HG03103 (cell line): ENCODE data around the gene GPHB5.
"Not testable (repeated sequence)": the region's sequence is repeated elsewhere in the genome, so short reads cannot be mapped to it uniquely, and the experiment has no call there.

ENCODE experiments used
- ATAC-seq: cut with Tn5 transposase; IDR thresholded peaks from one replicate; pipeline ENCODE4 v1.9.1; 2021; ENCODE audit warnings: low read depth; ENCODE audit not compliant: unreplicated experiment

Gene GPHB5, protein sequence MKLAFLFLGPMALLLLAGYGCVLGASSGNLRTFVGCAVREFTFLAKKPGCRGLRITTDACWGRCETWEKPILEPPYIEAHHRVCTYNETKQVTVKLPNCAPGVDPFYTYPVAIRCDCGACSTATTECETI

GRCh38 chr14:63318835-63319234 is at the start of gene GPHB5:
GPHB5 (minus strand) TSS chr14:63318935; CDS start chr14:63317849, 1,086 bp downstream.
- no peak for ATAC-seq

DNA sequence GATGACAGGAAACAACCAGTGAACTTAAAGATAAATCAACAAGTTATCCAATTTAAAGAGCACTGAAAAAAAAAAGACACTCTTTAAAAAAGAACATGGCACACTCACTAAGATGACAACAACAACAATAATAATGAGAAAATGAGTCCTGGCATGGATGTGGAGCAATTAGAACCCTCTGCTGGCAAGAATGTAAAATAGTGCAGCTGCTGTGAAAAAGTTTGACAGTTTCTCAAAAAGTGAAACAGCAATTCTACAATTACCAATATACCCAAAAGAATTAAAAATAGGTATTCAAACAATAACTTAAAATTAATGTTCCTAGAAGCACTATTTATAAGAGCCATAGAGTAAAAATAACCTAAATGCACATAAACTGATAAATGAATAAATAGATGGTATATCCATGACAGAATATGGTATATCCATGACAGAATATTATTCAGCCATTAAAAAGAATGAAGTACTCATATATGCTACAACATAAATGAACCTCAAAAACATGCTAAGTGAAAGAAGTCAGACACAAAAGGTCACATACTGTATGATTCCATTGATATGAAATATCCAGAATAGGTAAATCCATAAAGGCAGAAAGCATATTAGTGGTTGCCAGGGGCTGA is 49.1 kb upstream of the GPHB5 start:
- no peak for ATAC-seq

DNA sequence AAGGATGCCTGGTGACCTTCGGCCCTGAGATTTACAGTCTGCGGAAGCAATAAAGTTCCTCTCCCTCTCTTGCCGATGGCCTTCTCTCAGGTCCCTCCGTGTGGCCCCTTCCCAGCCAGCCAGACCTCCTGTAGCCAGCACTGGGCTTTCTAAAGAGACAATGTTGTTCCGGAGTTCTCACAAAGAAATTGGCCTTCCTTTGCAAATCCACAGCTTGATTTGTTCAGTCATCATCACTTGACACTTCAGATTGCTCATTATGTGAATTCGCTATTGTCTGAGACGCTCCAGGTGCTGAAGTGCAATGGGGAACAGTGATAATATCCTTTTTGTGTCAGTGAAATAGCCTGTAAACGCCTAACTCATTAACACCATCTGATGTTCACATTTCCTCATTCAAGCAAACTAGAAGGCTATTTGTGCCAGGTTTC is 43.7 kb upstream of the GPHB5 start:
- ATAC-seq = no peak

- ATAC-seq = no peak
Measured at GRCh38 chr14:63361790-63362189, 43.1 kb upstream of the GPHB5 start.

DNA sequence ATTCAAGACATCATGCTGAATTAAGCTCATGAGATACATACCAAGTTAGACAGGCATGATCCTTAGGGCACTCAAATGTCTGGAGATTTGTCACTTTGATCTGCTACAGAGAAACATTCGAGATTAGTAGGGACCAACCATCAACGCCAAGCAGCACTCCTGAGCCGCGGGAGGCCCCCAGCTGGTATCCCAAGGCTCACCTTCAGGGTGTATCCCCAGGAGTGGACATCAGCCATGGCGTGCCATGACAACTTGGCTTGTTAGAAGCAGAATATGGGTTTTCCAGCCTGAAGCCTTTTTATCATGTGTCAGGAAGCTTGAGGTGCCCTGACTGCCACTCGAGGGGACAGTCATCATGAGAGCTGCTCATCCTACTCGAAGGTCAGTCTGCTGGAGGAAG is 39.1 kb upstream of the GPHB5 start:
- ATAC-seq = no peak

- no peak for ATAC-seq
Measured at GRCh38 chr14:63345826-63346225, 27.1 kb upstream of the GPHB5 start.

GRCh38 chr14:63344336-63344735 is 25.6 kb upstream of the GPHB5 start:
- no peak for ATAC-seq

GRCh38 chr14:63343878-63344277 is 25.1 kb upstream of the GPHB5 start:
- no peak for ATAC-seq

GRCh38 chr14:63342371-63342770 is 23.6 kb upstream of the GPHB5 start:
- ATAC-seq = no peak

DNA sequence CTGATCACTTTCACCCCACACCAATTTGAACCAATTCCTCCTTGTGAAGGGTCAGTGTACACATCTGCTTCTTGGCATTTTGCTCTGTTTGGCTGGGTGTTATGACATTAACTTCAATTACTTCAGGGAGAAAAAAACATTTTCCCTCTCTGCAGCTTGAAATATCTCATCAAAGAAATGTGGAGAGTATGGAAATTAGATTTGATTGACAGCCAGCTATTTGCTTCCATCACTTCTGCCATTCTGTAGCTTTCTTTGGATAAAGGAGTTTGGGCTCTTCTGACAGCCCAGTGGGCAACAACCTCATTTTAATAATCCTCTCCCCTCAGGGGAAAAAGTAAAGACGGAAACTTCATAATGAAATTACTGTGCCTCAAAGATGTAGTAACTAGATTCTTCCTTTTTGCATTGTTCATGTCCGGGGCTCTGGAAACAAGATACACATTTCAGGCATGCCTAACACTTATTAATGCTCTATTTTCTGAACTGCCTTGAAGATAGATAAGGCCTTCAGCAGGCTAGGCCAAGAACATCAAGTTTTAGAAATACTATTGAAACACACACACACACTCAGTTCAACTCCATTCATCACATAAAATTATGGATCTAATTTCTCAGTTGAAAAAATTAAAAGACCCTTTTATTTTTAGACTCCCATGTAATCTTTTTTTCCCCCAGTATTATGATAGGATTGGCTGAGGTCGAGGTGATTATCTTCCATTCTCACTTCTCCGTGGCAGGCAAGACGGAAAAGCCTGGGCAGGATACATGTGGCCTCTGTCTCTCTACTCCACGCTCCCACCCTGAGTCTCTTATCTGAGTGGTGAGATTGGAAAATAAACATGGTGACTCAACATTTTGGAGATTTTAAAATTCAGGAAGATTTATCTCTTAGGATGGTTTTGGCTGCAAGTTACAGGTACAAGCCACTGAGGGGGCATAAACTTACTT is 10.3 kb upstream of the GPHB5 start:
- ATAC-seq = no peak

DNA sequence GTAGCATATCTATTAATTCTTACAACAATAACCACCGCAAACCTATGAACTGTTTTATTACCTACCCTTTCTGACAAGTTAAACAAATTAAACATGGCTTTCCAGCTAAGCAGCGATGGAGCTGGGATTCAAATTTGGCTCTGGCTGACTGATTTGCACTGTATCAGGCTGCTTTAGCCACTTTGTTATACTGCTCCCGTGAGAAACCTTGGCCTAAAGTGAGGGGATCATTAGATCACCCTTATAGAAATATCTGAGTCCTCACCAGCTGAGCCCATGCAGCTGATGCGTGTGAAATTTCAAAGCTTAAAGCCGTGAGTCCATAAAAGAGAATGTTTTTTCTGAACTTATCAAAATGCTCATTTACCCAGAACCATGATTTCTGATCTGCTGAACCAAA is 8.1 kb upstream of the GPHB5 start:
- no peak for ATAC-seq

- no peak for ATAC-seq
Measured at GRCh38 chr14:63322897-63323573, 4.3 kb upstream of the GPHB5 start.

DNA sequence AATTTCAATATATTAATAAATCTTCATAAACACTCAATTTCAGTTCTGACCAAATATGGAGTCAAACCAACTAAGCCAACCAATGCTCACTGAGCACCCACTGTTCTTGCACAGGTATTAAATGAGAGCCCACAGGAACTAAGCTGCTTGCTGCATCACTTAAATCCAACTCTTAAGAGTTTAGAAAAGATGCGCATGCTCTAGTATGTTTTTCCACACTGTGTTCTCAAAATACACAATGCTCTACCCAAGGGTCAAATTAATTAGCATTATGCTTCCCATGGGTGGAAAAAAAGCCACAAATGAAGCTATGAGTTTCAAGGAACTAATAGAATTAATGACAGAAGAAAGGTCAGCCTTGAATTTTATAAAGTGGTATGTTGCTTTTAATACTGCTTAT is 3.7 kb upstream of the GPHB5 start:
- no peak for ATAC-seq

DNA sequence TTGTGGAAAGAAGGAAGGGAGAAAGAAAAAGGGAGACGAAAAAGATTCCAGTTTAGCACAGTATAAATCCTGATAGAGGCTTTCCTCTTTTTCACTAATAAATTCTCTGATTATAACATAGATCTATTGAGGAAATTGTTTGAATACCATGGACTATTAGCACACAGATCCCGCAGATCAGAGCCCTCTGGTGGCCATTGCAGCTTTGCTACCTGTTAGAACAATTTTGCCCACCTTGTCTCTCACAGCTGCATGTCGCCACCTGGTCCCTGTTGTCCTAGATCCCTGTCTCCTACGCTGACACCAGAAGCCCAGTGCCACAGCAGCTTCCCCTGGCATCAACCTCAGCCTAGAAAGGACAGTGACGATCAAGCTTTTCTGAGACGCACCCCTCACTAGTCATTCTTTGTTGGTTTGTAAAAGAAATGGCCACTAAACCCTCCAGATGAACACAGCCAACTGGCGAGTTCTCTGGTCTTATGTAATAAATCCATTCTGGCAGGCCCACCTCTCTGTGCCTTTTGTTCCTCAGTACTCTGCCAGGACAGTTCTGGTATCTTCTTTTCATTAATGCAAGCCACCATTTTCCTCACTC is 9.9 kb downstream of the GPHB5 start:
- no peak for ATAC-seq

DNA sequence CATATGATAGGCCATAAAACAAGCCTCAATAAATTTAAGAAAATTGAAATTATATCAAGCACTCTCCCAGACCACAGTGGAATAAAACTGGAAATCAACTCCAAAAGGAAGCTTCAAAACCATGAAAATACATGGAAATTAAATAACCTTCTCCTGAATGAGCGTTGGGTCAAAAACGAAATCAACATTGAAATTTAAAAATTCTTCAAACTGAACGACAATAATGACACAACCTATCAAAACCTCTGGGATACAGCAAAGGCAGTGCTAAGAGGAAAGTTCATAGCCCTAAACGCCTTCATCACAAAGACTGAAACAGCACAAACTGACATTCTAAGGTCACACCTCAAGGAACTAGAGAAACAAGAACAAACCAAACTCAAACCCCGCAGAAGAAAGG is 14.3 kb downstream of the GPHB5 start:
- ATAC-seq = not testable (repeated sequence)

GRCh38 chr14:63301891-63302534 is 16.7 kb downstream of the GPHB5 start:
- no peak for ATAC-seq

GRCh38 chr14:63300854-63301253 is 17.9 kb downstream of the GPHB5 start:
- ATAC-seq = no peak

GRCh38 chr14:63299351-63300110 is 19.2 kb downstream of the GPHB5 start:
- ATAC-seq = no peak

DNA sequence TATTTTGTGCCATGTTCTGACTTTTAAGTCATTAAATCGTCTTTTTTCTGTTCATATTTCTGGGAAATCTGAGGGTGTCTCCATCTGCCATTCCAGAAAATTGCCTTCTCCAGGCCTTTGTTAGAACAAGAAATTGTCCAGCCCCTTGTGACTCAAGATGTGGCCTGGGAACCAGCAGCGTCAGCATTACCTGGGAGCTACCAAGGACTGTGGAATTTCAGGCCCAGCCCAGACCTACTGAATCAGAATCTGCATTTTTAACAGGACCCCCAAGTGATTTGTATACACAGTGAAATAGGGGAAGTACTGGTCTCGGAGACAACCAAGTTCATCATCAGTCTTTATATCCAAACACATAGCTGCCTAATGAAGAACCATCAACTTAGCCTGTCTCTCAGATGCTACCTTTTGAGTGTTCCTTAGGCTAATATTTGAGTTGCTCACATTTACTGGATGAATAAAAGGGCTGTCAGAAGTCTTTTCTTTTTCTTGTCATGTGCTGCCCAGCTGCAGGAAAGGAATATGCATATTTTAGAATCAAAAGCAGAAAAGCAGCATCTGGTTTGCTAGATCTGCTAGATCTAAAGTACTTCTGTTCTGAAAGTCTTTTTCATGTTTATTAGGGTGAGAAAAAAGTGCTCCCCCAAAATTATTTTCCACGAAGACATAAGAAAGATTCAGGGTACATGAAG is 21.2 kb downstream of the GPHB5 start:
- ATAC-seq = no peak
